Stomach (tissue), 4 donors: Measurements from ENCODE around the gene C16orf96.

Experiments
- EP300 ChIP-seq: sonication (generic); formaldehyde crosslinking; IDR thresholded peaks from one replicate; pipeline ENCODE4 v1.6.1; 2017; ENCODE audit warnings: antibody characterized with exemption
- POLR2A ChIP-seq, 4 donors: fragments of 450-650 bp; IDR thresholded peaks; one replicate each; pipeline ENCODE4 v1.6.1; 2016; ENCODE audit warnings: antibody characterized with exemption in 4 of 4, control low read depth in 2 of 4, mild to moderate bottlenecking in 1 of 4, moderate library complexity in 1 of 4
- POLR2AphosphoS5 ChIP-seq, 3 donors: sonication (generic); formaldehyde crosslinking; IDR thresholded peaks; one replicate each; pipeline ENCODE4 v1.6.1; 2016; ENCODE audit warnings: antibody characterized with exemption in 3 of 3
- TF ChIP-seq, protein P1 (sequence below), 7 experiments: fragments of 450-650 bp in 4 of 7; fragments of 200-600 bp in 3 of 7; sonication (generic) in 3 of 7; IDR thresholded peaks; one replicate each; pipeline ENCODE4 v1.5.1; 2016 to 2019; ENCODE audit warnings: antibody characterized with exemption in 7 of 7, control low read depth in 2 of 7, mild to moderate bottlenecking in 1 of 7

DNA sequence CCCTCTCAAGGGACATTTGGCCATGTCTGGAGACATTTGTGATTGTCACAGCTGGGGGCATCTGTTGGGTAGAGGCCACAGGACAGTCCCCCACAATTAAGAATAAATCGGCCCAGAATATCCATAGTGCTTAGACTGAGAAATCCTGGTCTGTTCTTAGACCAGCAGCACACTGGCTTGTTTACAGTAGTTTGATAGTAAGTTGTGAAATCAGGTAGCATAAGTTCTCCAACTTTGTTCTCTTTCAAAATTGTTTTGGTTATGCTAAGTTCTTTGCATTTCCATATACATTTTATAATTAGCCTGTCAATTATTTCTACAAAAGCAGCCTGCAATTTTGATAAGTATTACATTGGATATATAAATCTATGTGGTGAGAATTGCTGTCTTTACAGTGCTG, 75.3 kb downstream of the C16orf96 start:
- TF ChIP-seq, protein P1, sequence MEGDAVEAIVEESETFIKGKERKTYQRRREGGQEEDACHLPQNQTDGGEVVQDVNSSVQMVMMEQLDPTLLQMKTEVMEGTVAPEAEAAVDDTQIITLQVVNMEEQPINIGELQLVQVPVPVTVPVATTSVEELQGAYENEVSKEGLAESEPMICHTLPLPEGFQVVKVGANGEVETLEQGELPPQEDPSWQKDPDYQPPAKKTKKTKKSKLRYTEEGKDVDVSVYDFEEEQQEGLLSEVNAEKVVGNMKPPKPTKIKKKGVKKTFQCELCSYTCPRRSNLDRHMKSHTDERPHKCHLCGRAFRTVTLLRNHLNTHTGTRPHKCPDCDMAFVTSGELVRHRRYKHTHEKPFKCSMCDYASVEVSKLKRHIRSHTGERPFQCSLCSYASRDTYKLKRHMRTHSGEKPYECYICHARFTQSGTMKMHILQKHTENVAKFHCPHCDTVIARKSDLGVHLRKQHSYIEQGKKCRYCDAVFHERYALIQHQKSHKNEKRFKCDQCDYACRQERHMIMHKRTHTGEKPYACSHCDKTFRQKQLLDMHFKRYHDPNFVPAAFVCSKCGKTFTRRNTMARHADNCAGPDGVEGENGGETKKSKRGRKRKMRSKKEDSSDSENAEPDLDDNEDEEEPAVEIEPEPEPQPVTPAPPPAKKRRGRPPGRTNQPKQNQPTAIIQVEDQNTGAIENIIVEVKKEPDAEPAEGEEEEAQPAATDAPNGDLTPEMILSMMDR (IDR thresholded peaks at IDR 0.05), result no peak
- no peak for TF ChIP-seq POLR2A (IDR thresholded peaks at IDR 0.05)
- TF ChIP-seq EP300, result no peak
- TF ChIP-seq POLR2AphosphoS5 (IDR thresholded peaks at IDR 0.05), result no peak
